OCI-LY3 (cell line): ENCODE measurements around the gene MEOX1.

Experiments
- EZH2phosphoT487 ChIP-seq: fragments of 200-600 bp; shearing (Covaris generic); IDR thresholded peaks from 2 replicates; pipeline ENCODE4 v1.6.1; 2018; ENCODE audit warnings: antibody characterized with exemption, mixed run types, low read depth
- TF ChIP-seq, protein P1 (sequence below): fragments of 200-600, 300-600 bp; sonication (generic); IDR thresholded peaks from 2 replicates; pipeline ENCODE4 v1.5.1; 2014; ENCODE audit warnings: antibody characterized with exemption, low read length, low read depth

DNA sequence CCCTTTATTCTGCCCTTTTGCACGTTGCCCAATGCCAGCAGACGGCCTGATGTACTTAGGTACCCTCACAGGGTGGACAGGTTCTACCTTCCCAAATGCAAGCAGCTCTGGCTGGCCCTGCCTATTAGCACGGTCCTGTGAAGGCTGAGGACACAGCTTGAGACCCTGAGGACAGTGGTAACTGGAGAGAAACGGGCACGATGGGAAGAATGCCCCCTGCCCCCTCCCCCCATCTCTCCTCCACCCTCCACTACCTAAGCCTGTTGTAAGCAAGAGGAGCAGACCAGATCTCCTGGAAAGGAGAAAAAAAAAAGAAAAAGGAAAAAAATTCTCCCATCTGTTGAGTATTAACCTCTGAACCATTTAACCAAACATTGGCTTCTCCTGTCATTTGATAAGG lies 34.1 kb downstream of the MEOX1 start:
- TF ChIP-seq, protein P1, sequence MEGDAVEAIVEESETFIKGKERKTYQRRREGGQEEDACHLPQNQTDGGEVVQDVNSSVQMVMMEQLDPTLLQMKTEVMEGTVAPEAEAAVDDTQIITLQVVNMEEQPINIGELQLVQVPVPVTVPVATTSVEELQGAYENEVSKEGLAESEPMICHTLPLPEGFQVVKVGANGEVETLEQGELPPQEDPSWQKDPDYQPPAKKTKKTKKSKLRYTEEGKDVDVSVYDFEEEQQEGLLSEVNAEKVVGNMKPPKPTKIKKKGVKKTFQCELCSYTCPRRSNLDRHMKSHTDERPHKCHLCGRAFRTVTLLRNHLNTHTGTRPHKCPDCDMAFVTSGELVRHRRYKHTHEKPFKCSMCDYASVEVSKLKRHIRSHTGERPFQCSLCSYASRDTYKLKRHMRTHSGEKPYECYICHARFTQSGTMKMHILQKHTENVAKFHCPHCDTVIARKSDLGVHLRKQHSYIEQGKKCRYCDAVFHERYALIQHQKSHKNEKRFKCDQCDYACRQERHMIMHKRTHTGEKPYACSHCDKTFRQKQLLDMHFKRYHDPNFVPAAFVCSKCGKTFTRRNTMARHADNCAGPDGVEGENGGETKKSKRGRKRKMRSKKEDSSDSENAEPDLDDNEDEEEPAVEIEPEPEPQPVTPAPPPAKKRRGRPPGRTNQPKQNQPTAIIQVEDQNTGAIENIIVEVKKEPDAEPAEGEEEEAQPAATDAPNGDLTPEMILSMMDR: no peak
- no peak for TF ChIP-seq EZH2phosphoT487
